NCI-H146 (cell line): ENCODE results near the gene KCNN1.
A peak's percentile ranks its signal among the peaks of the same experiment; 100 is the strongest.
"Not testable (repeated sequence)": the region's sequence is repeated elsewhere in the genome, so short reads cannot be mapped to it uniquely, and the experiment has no call there.

Source experiments
- DNase-seq: peaks from one replicate; lab custom pipeline; 2025; lab: John Stamatoyannopoulos, UW

The KCNN1 gene

GRCh38 chr19:18029617-18030338, 62.9 kb downstream of the KCNN1 start:
- peak; percentile 66 for DNase-seq

- DNase-seq, result not testable (repeated sequence)
Observed at GRCh38 chr19:18031401-18031800, 64.5 kb downstream of the KCNN1 start.

GRCh38 chr19:18032102-18032501, 65.2 kb downstream of the KCNN1 start:
- DNase-seq, result not testable (repeated sequence)

- DNase-seq, result no peak
Observed at GRCh38 chr19:18041054-18041453, 74.1 kb downstream of the KCNN1 start.

- DNase-seq, result no peak
Observed at GRCh38 chr19:18043676-18044075, 76.8 kb downstream of the KCNN1 start.

GRCh38 chr19:18044825-18045304, 78.0 kb downstream of the KCNN1 start:
- peak; percentile 26 for DNase-seq

GRCh38 chr19:18045307-18046050, 78.6 kb downstream of the KCNN1 start:
- no peak for DNase-seq

GRCh38 chr19:18046059-18046718, 79.3 kb downstream of the KCNN1 start:
- no peak for DNase-seq

GRCh38 chr19:18049385-18049784, 82.5 kb downstream of the KCNN1 start:
- DNase-seq, result no peak
